H1 (cell line): ENCODE results near the gene ADK. TPM values are rescaled to one million over a fixed set of nuclear protein-coding genes. Genes with fewer than 3 reads are reported as not detected.

Experiments used
- CTCF ChIA-PET: fragments of 300-600 bp; sonication (Branson Sonifier 250); formaldehyde crosslinking; loops from one replicate; lab custom pipeline; 2021; ENCODE audit not compliant: partially characterized antibody; lab: Charles Lee
- POLR2A ChIA-PET: fragments of 300-600 bp; sonication (Branson Sonifier 250); formaldehyde crosslinking; loops from one replicate; lab custom pipeline; 2021; ENCODE audit warnings: inconsistent platforms; ENCODE audit not compliant: partially characterized antibody; lab: Charles Lee
- DNase-seq, 2 experiments: peaks; one replicate each; pipeline versions ENCODE4 v3.0.0 to v3.0.0-alpha.2; 2010 to 2022; ENCODE audit warnings: low spot score in 2 of 2, low read depth in 1 of 2, mixed read lengths in 1 of 2
- FAIRE-seq: peaks from 2 replicates; lab custom pipeline; 2011; peaks lifted over from hg19 to GRCh38; lab: Jason Lieb, UNC
- H2AFZ ChIP-seq: 2 replicates; pipeline ENCODE4 v1.8.1; 2012; ENCODE audit warnings: low read length, inconsistent platforms
- H2AK5ac ChIP-seq: 2 replicates; pipeline ENCODE4 v1.6.1; 2013; ENCODE audit warnings: low read depth, low read length
- H2BK120ac ChIP-seq: replicated peaks from 2 replicates; pipeline ENCODE3; 2013; ENCODE audit warnings: low read depth, low read length, inconsistent platforms
- H2BK12ac ChIP-seq: 2 replicates; pipeline ENCODE4 v1.6.1; 2013; ENCODE audit warnings: low read depth, low read length
- H2BK15ac ChIP-seq: 2 replicates; pipeline ENCODE4 v1.6.1; 2013; ENCODE audit warnings: low read length
- H2BK20ac ChIP-seq: 2 replicates; pipeline ENCODE4 v1.6.1; 2013; ENCODE audit warnings: low read length
- H2BK5ac ChIP-seq: 2 replicates; pipeline ENCODE4 v1.6.1; 2013; ENCODE audit warnings: low read depth, low read length
- H3K14ac ChIP-seq: 2 replicates; pipeline ENCODE4 v1.6.1; 2013; ENCODE audit warnings: inconsistent platforms; ENCODE audit not compliant: insufficient read length
- H3K18ac ChIP-seq: 2 replicates; pipeline ENCODE4 v1.6.1; 2013; ENCODE audit warnings: low read length; ENCODE audit errors: extremely low read depth
- H3K23ac ChIP-seq: 2 replicates; pipeline ENCODE4 v1.6.1; 2013; ENCODE audit warnings: inconsistent platforms; ENCODE audit not compliant: insufficient read length
- H3K23me2 ChIP-seq: 2 replicates; pipeline ENCODE4 v1.6.1; 2013; ENCODE audit warnings: low read depth, low read length
- H3K27ac ChIP-seq: 2 replicates; pipeline ENCODE4 v1.6.1; 2011; ENCODE audit warnings: low read depth, low read length, inconsistent platforms
- H3K27me3 ChIP-seq, 4 experiments: replicated peaks in 1 of 4; 1 replicate in 1 of 4; 2 replicates in 3 of 4; pipeline versions ENCODE4 v1.6.1 to v1.8.1; 2011 to 2013; ENCODE audit warnings: low read length in 3 of 4, mild to moderate bottlenecking in 3 of 4, inconsistent platforms in 2 of 4, mixed read lengths in 2 of 4, moderate library complexity in 1 of 4; ENCODE audit not compliant: control insufficient read depth in 3 of 4, insufficient read depth in 3 of 4; ENCODE audit errors: extremely low read depth in 1 of 4
- H3K36me3 ChIP-seq, 4 experiments: 2 replicates each; pipeline versions ENCODE4 v1.6.1 to v1.8.1; 2011 to 2013; ENCODE audit warnings: mild to moderate bottlenecking in 4 of 4, low read length in 3 of 4, moderate library complexity in 2 of 4, control low read depth in 1 of 4, inconsistent platforms in 1 of 4; ENCODE audit not compliant: insufficient read depth in 4 of 4, control insufficient read depth in 2 of 4
- H3K4ac ChIP-seq: replicated peaks from 2 replicates; pipeline ENCODE3; 2013; ENCODE audit warnings: low read length, low read depth, mixed read lengths, inconsistent platforms; ENCODE audit not compliant: insufficient read length
- H3K4me1 ChIP-seq, 4 experiments: replicated peaks in 1 of 4; 1 replicate in 1 of 4; 2 replicates in 3 of 4; pipeline versions ENCODE4 v1.6.1 to v1.8.1; 2011 to 2013; ENCODE audit warnings: low read length in 3 of 4, inconsistent platforms in 2 of 4, mixed read lengths in 1 of 4; ENCODE audit not compliant: insufficient read depth in 4 of 4, control insufficient read depth in 3 of 4
- H3K4me2 ChIP-seq, 2 experiments: 2 replicates each; pipeline versions ENCODE4 v1.6.1 to v1.8.1; 2011 to 2013; ENCODE audit warnings: low read depth in 2 of 2, low read length in 2 of 2, control low read depth in 1 of 2, inconsistent platforms in 1 of 2, mild to moderate bottlenecking in 1 of 2; ENCODE audit not compliant: insufficient read depth in 1 of 2
- H3K4me3 ChIP-seq, 4 experiments: fragments of 200-600, 300-600 bp in 1 of 4; sonication (generic), shearing (Covaris generic), sonication (Bioruptor Twin) in 1 of 4; 2 replicates each; pipeline versions ENCODE4 v1.5.1 to v1.8.1; 2011 to 2016; ENCODE audit warnings: low read length in 4 of 4, low read depth in 3 of 4, control low read depth in 2 of 4, inconsistent platforms in 2 of 4, mild to moderate bottlenecking in 2 of 4, mixed read lengths in 1 of 4, moderate library complexity in 1 of 4; ENCODE audit not compliant: insufficient read depth in 2 of 4; ENCODE audit errors: extremely low read depth in 1 of 4
- H3K56ac ChIP-seq: replicated peaks from 2 replicates; pipeline ENCODE3; 2013; ENCODE audit warnings: low read depth, mild to moderate bottlenecking, mixed read lengths, low read length, inconsistent platforms; ENCODE audit not compliant: insufficient read length
- H3K79me1 ChIP-seq: 2 replicates; pipeline ENCODE4 v1.6.1; 2013; ENCODE audit warnings: low read depth, low read length, control low read depth
- H3K79me2 ChIP-seq, 2 experiments: 2 replicates each; pipeline versions ENCODE4 v1.6.1 to v1.8.1; 2012 to 2013; ENCODE audit warnings: low read length in 2 of 2, mild to moderate bottlenecking in 2 of 2, inconsistent platforms in 1 of 2; ENCODE audit not compliant: insufficient read depth in 2 of 2, control insufficient read depth in 1 of 2
- H3K9ac ChIP-seq, 4 experiments: replicated peaks in 1 of 4; 1 replicate in 1 of 4; 2 replicates in 3 of 4; pipeline versions ENCODE4 v1.6.1 to v1.8.1; 2011 to 2013; ENCODE audit warnings: low read depth in 3 of 4, low read length in 3 of 4, control low read depth in 2 of 4, mild to moderate bottlenecking in 2 of 4, moderate library complexity in 2 of 4, inconsistent platforms in 1 of 4; ENCODE audit errors: extremely low read depth in 1 of 4
- H3K9me3 ChIP-seq, 2 experiments: 2 replicates each; pipeline versions ENCODE4 v1.6.1 to v1.8.1; 2012 to 2013; ENCODE audit warnings: mild to moderate bottlenecking in 2 of 2, moderate library complexity in 2 of 2, control low read depth in 1 of 2, inconsistent platforms in 1 of 2, low read depth in 1 of 2, low read length in 1 of 2, mixed read lengths in 1 of 2; ENCODE audit not compliant: insufficient read depth in 2 of 2
- H4K20me1 ChIP-seq, 2 experiments: replicated peaks in 1 of 2; 2 replicates each; pipeline versions ENCODE3 to v1.8.1; 2011 to 2013; ENCODE audit warnings: inconsistent platforms in 2 of 2, low read length in 2 of 2, mild to moderate bottlenecking in 1 of 2; ENCODE audit not compliant: insufficient read depth in 2 of 2, control insufficient read depth in 1 of 2
- H4K5ac ChIP-seq: 2 replicates; pipeline ENCODE4 v1.6.1; 2013; ENCODE audit warnings: low read length, low read depth, mixed read lengths, inconsistent platforms; ENCODE audit not compliant: insufficient read length
- H4K8ac ChIP-seq: 2 replicates; pipeline ENCODE4 v1.8.0; 2013; ENCODE audit warnings: mild to moderate bottlenecking, moderate library complexity, low read length, inconsistent platforms; ENCODE audit not compliant: insufficient read depth; ENCODE audit errors: extremely low read depth
- H4K91ac ChIP-seq: replicated peaks from 2 replicates; pipeline ENCODE3; 2013; ENCODE audit warnings: low read length, mixed read lengths, inconsistent platforms; ENCODE audit not compliant: insufficient read length
- ATF2 ChIP-seq: IDR thresholded peaks from 2 replicates; pipeline ENCODE4 v1.6.1; 2012; ENCODE audit warnings: low read length, inconsistent platforms
- BACH1 ChIP-seq: IDR thresholded peaks from 2 replicates; pipeline ENCODE4 v1.6.1; 2012; ENCODE audit warnings: low read length, improper control_type of control experiment
- CBX8 ChIP-seq: fragments of 300-800, 300-1000 bp; sonication (generic); IDR thresholded peaks from 2 replicates; pipeline ENCODE4 v1.7.1; 2016; ENCODE audit warnings: low read depth, low read length, borderline replicate concordance
- CEBPB ChIP-seq: IDR thresholded peaks from 2 replicates; pipeline ENCODE4 v1.6.1; 2012; ENCODE audit warnings: low read depth, low read length
- CREB1 ChIP-seq: IDR thresholded peaks from 2 replicates; pipeline ENCODE4 v1.6.1; 2012; ENCODE audit warnings: inconsistent platforms
- HDAC6 ChIP-seq: IDR thresholded peaks from one replicate; pipeline ENCODE4 v1.7.1; 2012; ENCODE audit warnings: low read depth, mild to moderate bottlenecking, inconsistent platforms, low read length, moderate library complexity
- JUND ChIP-seq: IDR thresholded peaks from 2 replicates; pipeline ENCODE4 v1.6.1; 2011; ENCODE audit warnings: mild to moderate bottlenecking, improper control_type of control experiment, low read length
- KDM4A ChIP-seq: IDR thresholded peaks from one replicate; pipeline ENCODE4 v1.7.1; 2012; ENCODE audit warnings: low read depth, mild to moderate bottlenecking, moderate library complexity, low read length, inconsistent platforms; ENCODE audit not compliant: severe bottlenecking
- NRF1 ChIP-seq: IDR thresholded peaks from 2 replicates; pipeline ENCODE4 v1.6.1; 2011; ENCODE audit warnings: mild to moderate bottlenecking, low read depth, low read length, improper control_type of control experiment
- RFX5 ChIP-seq: IDR thresholded peaks from 2 replicates; pipeline ENCODE4 v1.6.1; 2011; ENCODE audit warnings: low read depth, low read length, improper control_type of control experiment, borderline replicate concordance
- SIX5 ChIP-seq: IDR thresholded peaks from 2 replicates; pipeline ENCODE4 v1.6.1; 2011; ENCODE audit warnings: mild to moderate bottlenecking, low read depth, low read length
- SP1 ChIP-seq: IDR thresholded peaks from 2 replicates; pipeline ENCODE4 v1.6.1; 2011; ENCODE audit warnings: low read depth, low read length
- SRF ChIP-seq: IDR thresholded peaks from 2 replicates; pipeline ENCODE4 v1.6.1; 2011; ENCODE audit warnings: mild to moderate bottlenecking, low read depth, low read length, moderate library complexity
- TAF1 ChIP-seq: IDR thresholded peaks from 2 replicates; pipeline ENCODE4 v1.6.1; 2011; ENCODE audit warnings: mild to moderate bottlenecking, low read depth, low read length
- ZNF274 ChIP-seq: IDR thresholded peaks from 2 replicates; pipeline ENCODE4 v1.7.0; 2012; ENCODE audit warnings: low read length, borderline replicate concordance; ENCODE audit errors: extremely low read depth
- WGBS, 2 experiments: shearing (Covaris generic) in 1 of 2; methylation state at CpG; one replicate each; pipeline versions ENCODE4 v1.1.6 to v1.1.7; 2013 to 2015; ENCODE audit warnings: low lambda C conversion rate in 2 of 2, mixed read lengths in 2 of 2, inconsistent platforms in 1 of 2, low coverage in 1 of 2, missing lambda C conversion rate in 1 of 2; ENCODE audit not compliant: insufficient replicate concordance in 2 of 2, insufficient coverage in 1 of 2, insufficient read length in 1 of 2; ENCODE audit errors: extremely low coverage in 1 of 2, missing lambda C conversion rate in 1 of 2; 5-methylcytosine and 5-hydroxymethylcytosine counted together
- polyA plus RNA-seq, 7 experiments: library from polyadenylated mRNA; depleted of rRNA in 3 of 7; stranded (reverse) in 5 of 7; unstranded in 2 of 7; fragments of >200 nt in 5 of 7; fragments of 200-250 nt in 2 of 7; gene quantifications; 1 replicate in 5 of 7; 2 replicates in 1 of 7; 4 replicates in 1 of 7; pipeline versions ENCODE4 v1.2.1 to v1.2.3, GENCODE V29; 2011 to 2013; ENCODE audit warnings: missing spikeins in 2 of 7, mixed read lengths in 2 of 7
- total RNA-seq: library from RNA; stranded (reverse); fragmentation: NEBNext Ultra II Directional; extraction: Animal tissue kit (Norgen Biotek cat#: 25700); gene quantifications from 2 replicates; pipeline ENCODE4 v1.2.1, GENCODE V29; 2021

The ADK gene
- total and polyA plus RNA-seq, 2 of the 8 experiments (the other 6 are each of a cell fraction or from before 2014, with no cell fraction given): 12.3 to 42.4 TPM

GRCh38 chr10:74243067-74243466, 92.0 kb downstream of the ADK start:
- Histone ChIP-seq H4K91ac (no peak overlapping the region), H2BK120ac (no peak overlapping the region), H3K79me1 (no peaks in the 10 kb centered on the region), H2AFZ (no peak overlapping the region), H3K36me3 (peaks cover 0 to 6% (median 2%) of the 10 kb centered on the region in 4 experiments; a peak in 3 of 8 replicates), H3K9me3 (no peaks in the 10 kb centered on the region), H4K8ac (no peak overlapping the region), H2BK20ac (no peak overlapping the region), H3K23ac (no peak overlapping the region), H3K4me3 (no peak overlapping the region), H3K4ac (no peak overlapping the region), H3K4me2 (no peak overlapping the region), H2AK5ac (no peak overlapping the region), H3K4me1 (no peaks in the 10 kb centered on the region), H2BK15ac (no peak overlapping the region), H3K27me3 (no peaks in the 10 kb centered on the region), H3K79me2 (no peaks in the 10 kb centered on the region), H4K5ac (no peak overlapping the region), H2BK5ac (no peak overlapping the region), H2BK12ac (no peak overlapping the region), H3K23me2 (no peaks in the 10 kb centered on the region), H3K18ac (no peak overlapping the region), H4K20me1 (peaks cover 0 to 2% of the 10 kb centered on the region in 2 experiments), H3K9ac (no peak overlapping the region), H3K27ac (no peak overlapping the region), H3K56ac (no peak overlapping the region), H3K14ac (no peak overlapping the region)
- DNase-seq (no peak), FAIRE-seq (no peak)
- ChIA-PET CTCF (interaction anchor here (0.9 to 2.4 kb wide), 14 partner anchors 8 to 857 kb away, joined by 3 to 12 read pairs (median 4); no protein-coding TSS in a partner anchor), POLR2A (no interaction called here)
- 84% methylated on average over 10 of the region's 10 CpGs; no CpG with 5 or more reads in 1 of the 2 experiments for WGBS, 2 experiments
- TF ChIP-seq NRF1: no peak
- no peak for TF ChIP-seq SIX5
- TF ChIP-seq ATF2: no peak
- no peak for TF ChIP-seq CBX8
- TF ChIP-seq ZNF274: no peak
- no peak for TF ChIP-seq HDAC6
- no peak for TF ChIP-seq TAF1
- no peak for TF ChIP-seq JUND
- no peak for TF ChIP-seq SP1
- TF ChIP-seq KDM4A: no peak
- TF ChIP-seq CEBPB: no peak
- TF ChIP-seq SRF: no peak
- TF ChIP-seq BACH1: no peak
- TF ChIP-seq RFX5: no peak
- TF ChIP-seq CREB1: no peak
